Common myeloid progenitor, CD34-positive (primary cell): ENCODE results near the gene ZBTB7C.

ENCODE experiments used
- CTCF ChIA-PET: fragments of 350-600 bp; sonication (Branson Sonifier 250); formaldehyde crosslinking; loops from one replicate; lab custom pipeline; 2021; ENCODE audit warnings: antibody characterized with exemption; lab: Charles Lee
- POLR2A ChIA-PET: fragments of 350-600 bp; sonication (Branson Sonifier 250); formaldehyde crosslinking; loops from one replicate; lab custom pipeline; 2021; ENCODE audit warnings: antibody characterized with exemption; lab: Charles Lee
- DNase-seq, 3 donors: peaks; one replicate each; pipeline versions ENCODE4 v3.0.0 to v3.0.0-alpha.2; 2013
- H3K27ac ChIP-seq, 2 experiments: 1 replicate in 1 of 2; 2 replicates in 1 of 2; pipeline ENCODE4 v1.7.0; 2013; ENCODE audit warnings: inconsistent platforms in 2 of 2, low read length in 2 of 2, mild to moderate bottlenecking in 2 of 2, low read depth in 1 of 2, moderate library complexity in 1 of 2; ENCODE audit not compliant: severe bottlenecking in 2 of 2, insufficient read depth in 1 of 2, poor library complexity in 1 of 2
- H3K27me3 ChIP-seq, 5 experiments: replicated peaks in 2 of 5; 1 replicate in 3 of 5; 2 replicates in 2 of 5; pipeline versions ENCODE4 v1.6.1 to v1.7.0; 2013; ENCODE audit warnings: low read length in 4 of 5, mild to moderate bottlenecking in 2 of 5, moderate library complexity in 2 of 5, inconsistent platforms in 1 of 5; ENCODE audit not compliant: insufficient read depth in 5 of 5, control insufficient read depth in 4 of 5
- H3K36me3 ChIP-seq, 4 experiments: 1 replicate in 2 of 4; 2 replicates in 2 of 4; pipeline versions ENCODE4 v1.6.1 to v1.7.0; 2013; ENCODE audit warnings: low read length in 3 of 4, control low read depth in 1 of 4, mild to moderate bottlenecking in 1 of 4; ENCODE audit not compliant: control insufficient read depth in 4 of 4, insufficient read depth in 4 of 4
- H3K4me1 ChIP-seq, 4 experiments: 1 replicate in 3 of 4; 2 replicates in 1 of 4; pipeline versions ENCODE4 v1.6.1 to v1.7.1; 2013; ENCODE audit warnings: low read length in 3 of 4, mild to moderate bottlenecking in 3 of 4, control low read depth in 1 of 4, inconsistent platforms in 1 of 4, moderate library complexity in 1 of 4; ENCODE audit not compliant: control insufficient read depth in 4 of 4, insufficient read depth in 4 of 4; ENCODE audit errors: control extremely low read depth in 1 of 4
- H3K4me3 ChIP-seq, 7 experiments: 1 replicate in 4 of 7; 2 replicates in 3 of 7; pipeline versions ENCODE4 v1.5.1 to v1.7.0; 2013; ENCODE audit warnings: mild to moderate bottlenecking in 7 of 7, low read length in 6 of 7, moderate library complexity in 6 of 7, inconsistent platforms in 2 of 7, low read depth in 2 of 7, control low read depth in 1 of 7; ENCODE audit not compliant: insufficient read depth in 4 of 7, control insufficient read depth in 1 of 7; ENCODE audit errors: extremely low read depth in 1 of 7
- H3K9me3 ChIP-seq, 5 experiments: 1 replicate in 4 of 5; 2 replicates in 1 of 5; pipeline versions ENCODE4 v1.6.1 to v1.7.1; 2013; ENCODE audit warnings: low read length in 4 of 5, mild to moderate bottlenecking in 2 of 5, inconsistent platforms in 1 of 5, low read depth in 1 of 5, moderate library complexity in 1 of 5; ENCODE audit not compliant: control insufficient read depth in 4 of 5, insufficient read depth in 2 of 5; ENCODE audit errors: control extremely low read depth in 1 of 5
- WGBS: methylation state at CpG from one replicate; pipeline ENCODE4 v1.1.5; 2013; ENCODE audit not compliant: insufficient coverage; 5-methylcytosine and 5-hydroxymethylcytosine counted together

ZBTB7C gene

DNA sequence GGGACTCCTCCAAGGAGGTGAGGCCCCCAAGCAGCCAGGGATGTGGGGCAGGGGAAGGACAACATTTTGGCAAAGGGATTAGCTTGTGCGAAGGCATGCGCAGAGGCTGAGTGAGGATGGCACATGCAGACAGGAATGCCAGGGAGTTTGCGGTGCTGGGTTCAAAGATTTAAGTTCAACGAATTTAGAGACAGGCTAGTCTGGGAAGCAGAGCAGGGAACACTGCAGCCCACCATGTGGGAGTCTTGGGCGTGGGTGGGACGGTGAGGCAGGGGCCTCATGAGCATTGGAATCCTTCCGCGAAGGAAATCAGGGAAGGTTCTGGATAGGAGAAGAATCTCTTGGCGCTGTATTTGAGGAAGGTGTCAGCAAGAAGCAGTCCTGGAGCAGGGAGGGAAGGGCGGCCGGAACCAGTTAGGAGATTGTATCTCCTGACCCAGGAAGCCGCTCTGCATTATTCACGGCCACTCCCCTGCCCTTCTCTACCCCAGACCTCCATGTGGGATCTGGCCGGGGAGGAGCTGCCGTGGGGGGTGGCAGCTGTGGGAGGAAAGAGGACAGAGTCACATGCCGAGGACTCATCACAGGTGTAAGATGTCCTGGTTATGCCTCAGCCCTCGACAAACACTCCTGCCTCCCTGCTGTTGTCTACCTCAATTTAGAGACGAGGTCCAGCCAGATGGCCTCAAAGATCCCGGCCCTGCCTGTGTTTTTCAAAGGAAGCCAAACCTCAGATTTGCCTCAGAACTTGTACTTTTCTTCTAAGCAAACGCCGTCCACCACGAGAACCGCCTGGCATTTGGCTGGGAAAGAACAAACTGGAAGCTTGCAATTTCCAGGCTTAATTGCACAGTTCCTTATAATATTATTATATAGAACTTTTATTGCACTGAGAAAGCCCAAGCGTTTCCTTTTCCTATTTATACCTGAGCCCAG is 355.0 kb downstream of the ZBTB7C start:
- Histone ChIP-seq H3K9me3 (peaks cover 0 to 4% (median 0%) of the 10 kb centered on the region in 5 experiments), H3K36me3 (no peaks in the 10 kb centered on the region), H3K4me1 (peaks cover 0 to 3% (median 0%) of the 10 kb centered on the region in 4 experiments), H3K27me3 (peaks cover 16 to 76% (median 22%) of the 10 kb centered on the region in 5 experiments), H3K4me3 (no peak overlapping the region), H3K27ac (no peak overlapping the region)
- WGBS: 57% methylated on average over 16 of the region's 24 CpGs
- no peak for DNase-seq
- POLR2A ChIA-PET: no interaction called here
- CTCF ChIA-PET: no interaction called here

DNA sequence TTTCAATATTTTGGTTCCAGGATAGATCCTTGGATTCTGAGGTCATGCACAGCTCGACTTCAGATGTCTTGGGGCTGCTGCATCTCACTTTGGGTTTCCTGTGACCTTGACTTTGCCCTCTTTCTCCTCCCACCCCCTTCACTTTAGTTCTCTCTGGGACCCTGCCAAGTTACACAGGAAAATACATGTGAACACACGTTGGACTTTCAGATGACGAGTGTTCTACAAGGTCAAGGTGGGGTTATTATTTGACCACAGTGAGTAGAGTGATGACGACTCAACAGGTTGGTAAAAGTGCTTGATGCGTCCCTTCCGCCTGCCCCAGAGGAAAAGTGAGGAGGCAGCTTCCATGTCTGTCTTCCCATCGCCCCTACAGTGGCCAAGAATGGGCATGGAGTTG is 356.3 kb downstream of the ZBTB7C start:
- Histone ChIP-seq H3K4me3 (no peak overlapping the region), H3K27ac (no peak overlapping the region), H3K36me3 (no peaks in the 10 kb centered on the region), H3K9me3 (peaks cover 0 to 4% (median 0%) of the 10 kb centered on the region in 5 experiments), H3K27me3 (peaks cover 11 to 76% (median 17%) of the 10 kb centered on the region in 5 experiments), H3K4me1 (peaks cover 0 to 3% (median 0%) of the 10 kb centered on the region in 4 experiments)
- CTCF ChIA-PET: no interaction called here
- no peak for DNase-seq
- 89% methylated on average over 6 of the region's 7 CpGs for WGBS
- POLR2A ChIA-PET: no interaction called here

DNA sequence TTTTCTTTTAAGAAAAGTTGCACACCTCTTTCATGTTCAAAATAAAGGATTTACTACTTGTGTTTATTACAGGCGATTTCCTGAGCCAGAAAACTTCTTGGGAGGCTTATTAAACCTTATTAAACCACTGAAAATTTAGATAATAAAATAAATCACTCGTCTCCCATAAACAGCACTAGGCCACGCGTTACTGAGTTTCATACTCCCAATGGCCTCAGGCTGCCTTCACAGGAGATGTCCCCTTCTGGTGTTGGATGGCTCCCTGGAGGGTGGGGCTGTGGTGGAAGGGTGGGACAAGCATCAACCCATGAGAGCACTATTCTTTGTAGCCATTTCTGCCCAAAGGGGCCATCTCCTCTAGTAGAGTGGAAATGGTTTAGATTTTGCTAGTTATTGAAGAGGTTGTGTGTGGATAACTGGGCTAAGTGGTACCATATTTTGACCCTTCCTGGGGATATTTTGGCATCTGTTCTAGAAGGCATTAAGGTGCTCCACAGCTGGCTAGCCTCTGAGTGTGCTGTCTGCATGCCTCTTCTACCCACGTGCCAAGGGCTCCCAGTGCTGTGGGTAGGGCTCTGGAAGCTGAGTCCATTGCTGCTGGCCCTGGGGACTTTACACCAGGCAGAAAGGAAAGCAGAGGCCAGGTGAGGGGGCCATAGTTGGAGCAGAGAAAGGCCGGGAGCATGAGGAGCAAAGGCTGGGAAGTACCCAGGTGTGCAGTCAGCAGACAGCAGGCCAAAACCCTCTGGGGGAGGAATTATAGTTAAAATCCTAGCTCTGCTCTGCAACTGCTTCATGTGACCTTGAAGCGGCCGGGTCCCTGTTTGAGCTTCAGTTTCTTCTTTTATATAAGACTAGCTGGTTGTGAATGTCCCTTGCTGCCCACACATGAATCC is 357.0 kb downstream of the ZBTB7C start:
- peaks cover 0 to 2% (median 0%) of the 10 kb centered on the region in 5 experiments for H3K9me3 ChIP-seq
- no peaks in the 10 kb centered on the region for H3K36me3 ChIP-seq
- ChIA-PET CTCF (no interaction called here), POLR2A (no interaction called here)
- DNase-seq: no peak
- H3K27me3 ChIP-seq: peaks cover 6 to 76% (median 14%) of the 10 kb centered on the region in 5 experiments
- no peak overlapping the region for H3K27ac ChIP-seq
- no peak overlapping the region for H3K4me3 ChIP-seq
- 93% methylated on average over 4 of the region's 8 CpGs for WGBS
- peaks cover 0 to 3% (median 0%) of the 10 kb centered on the region in 4 experiments for H3K4me1 ChIP-seq

DNA sequence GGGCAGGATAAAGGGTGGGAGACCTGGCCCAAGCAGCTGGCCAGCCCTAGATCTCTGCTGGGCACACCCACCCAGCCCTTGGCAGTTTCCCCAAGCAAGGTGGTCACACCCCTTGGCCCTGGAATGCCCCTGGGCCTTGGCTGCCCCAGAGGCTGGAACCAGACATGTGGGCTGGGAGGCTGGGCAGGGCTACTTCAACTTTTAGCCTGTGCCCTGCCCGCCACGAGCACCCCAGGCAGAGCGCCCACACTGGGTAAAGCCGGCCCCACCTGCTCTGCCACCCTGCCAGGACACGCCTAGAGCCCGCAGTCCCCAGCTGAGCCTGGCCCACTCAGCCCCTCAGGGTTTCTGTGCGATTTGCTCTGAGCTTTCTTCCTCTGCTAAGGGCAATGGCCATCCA is 359.0 kb downstream of the ZBTB7C start:
- no peak for DNase-seq
- Histone ChIP-seq H3K4me3 (no peak overlapping the region), H3K9me3 (peaks cover 0 to 10% (median 0%) of the 10 kb centered on the region in 5 experiments), H3K27ac (no peak overlapping the region), H3K27me3 (peaks cover 6 to 70% (median 11%) of the 10 kb centered on the region in 5 experiments), H3K36me3 (no peaks in the 10 kb centered on the region), H3K4me1 (peaks cover 0 to 3% (median 0%) of the 10 kb centered on the region in 4 experiments)
- CTCF ChIA-PET: no interaction called here
- POLR2A ChIA-PET: interaction anchor here (0.8 kb wide), 1 partner anchor 54 kb away, joined by 3 read pairs; no protein-coding TSS in a partner anchor
- WGBS: 92% methylated on average over 7 of the region's 7 CpGs

DNA sequence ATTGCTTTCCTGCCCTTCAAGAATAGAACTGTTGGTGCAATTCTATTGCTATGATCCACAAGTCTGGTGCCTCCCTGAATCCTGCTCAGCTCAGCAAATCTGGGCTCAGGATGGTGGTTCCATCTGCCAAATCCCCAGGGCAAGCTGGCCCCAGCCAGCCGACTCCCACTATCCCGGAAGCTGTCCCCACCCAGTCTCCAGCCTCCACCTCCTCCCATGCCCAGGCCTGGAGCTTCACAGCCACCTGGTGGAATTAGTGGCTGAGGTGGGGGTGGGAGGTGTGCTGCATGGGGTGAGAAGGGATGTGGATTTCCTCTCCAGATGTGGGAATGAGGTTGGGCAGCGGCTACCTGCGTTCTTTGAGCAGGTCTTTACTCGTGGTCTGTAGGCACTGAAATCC is 359.4 kb downstream of the ZBTB7C start:
- no peak overlapping the region for H3K4me3 ChIP-seq
- ChIA-PET CTCF (no interaction called here), POLR2A (interaction anchor here (0.8 kb wide), 1 partner anchor 55 kb away, joined by 3 read pairs; no protein-coding TSS in a partner anchor)
- peaks cover 0 to 11% (median 0%) of the 10 kb centered on the region in 5 experiments for H3K9me3 ChIP-seq
- DNase-seq: no peak
- peaks cover 0 to 3% (median 0%) of the 10 kb centered on the region in 4 experiments for H3K4me1 ChIP-seq
- WGBS: 85% methylated on average over 4 of the region's 5 CpGs
- no peaks in the 10 kb centered on the region for H3K36me3 ChIP-seq
- no peak overlapping the region for H3K27ac ChIP-seq
- H3K27me3 ChIP-seq: peaks cover 4 to 70% (median 8%) of the 10 kb centered on the region in 5 experiments

DNA sequence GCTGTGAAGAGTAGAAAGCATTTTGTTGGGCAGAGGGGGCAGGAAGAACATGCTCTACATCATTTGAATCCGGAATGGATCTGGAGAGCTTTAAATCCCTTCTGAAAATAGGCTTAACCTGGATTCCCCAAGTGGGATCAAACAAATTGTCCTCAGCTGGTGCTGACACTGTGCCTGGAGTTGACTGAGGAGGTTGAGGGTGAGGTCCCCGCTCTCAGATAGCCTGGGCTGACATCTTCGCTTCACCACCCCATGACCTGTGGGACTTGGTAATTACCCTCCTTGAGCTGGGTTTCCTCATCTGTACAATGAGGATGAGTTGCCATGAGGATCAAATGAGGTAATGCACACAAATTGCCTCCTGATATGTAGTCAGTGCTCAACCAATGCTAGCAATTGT is 360.9 kb downstream of the ZBTB7C start:
- Histone ChIP-seq H3K4me1 (no peaks in the 10 kb centered on the region), H3K9me3 (peaks cover 0 to 13% (median 0%) of the 10 kb centered on the region in 5 experiments), H3K36me3 (no peaks in the 10 kb centered on the region), H3K27me3 (peaks cover 4 to 58% (median 5%) of the 10 kb centered on the region in 5 experiments), H3K27ac (no peak overlapping the region), H3K4me3 (no peak overlapping the region)
- CTCF ChIA-PET: no interaction called here
- no peak for DNase-seq
- POLR2A ChIA-PET: no interaction called here
- WGBS: 100% methylated on average over 2 of the region's 3 CpGs
